Loucy (cell line): Measurements from ENCODE around the gene GCK.

Experiments
- H2AFZ ChIP-seq: fragments of 200-600 bp; sonication (generic); 2 replicates; pipeline ENCODE4 v1.6.0; 2016; ENCODE audit warnings: antibody characterized with exemption, mild to moderate bottlenecking, low read length, moderate library complexity
- H3F3A ChIP-seq: fragments of 200-600 bp; 2 replicates; pipeline ENCODE4 v1.6.0; 2016; ENCODE audit warnings: antibody characterized with exemption, low read depth, mild to moderate bottlenecking
- H3K27me3 ChIP-seq: fragments of 200-600 bp; sonication (generic); 2 replicates; pipeline ENCODE4 v1.6.1; 2014; ENCODE audit warnings: low read length, mild to moderate bottlenecking; ENCODE audit not compliant: insufficient read depth, poor library complexity, severe bottlenecking
- H3K36me3 ChIP-seq: fragments of 200-600 bp; sonication (generic); 2 replicates; pipeline ENCODE4 v1.6.1; 2016; ENCODE audit warnings: low read length; ENCODE audit not compliant: insufficient read depth
- H3K4me1 ChIP-seq: fragments of 200-600 bp; sonication (generic); 2 replicates; pipeline ENCODE4 v1.5.1; 2014; ENCODE audit warnings: low read length, mild to moderate bottlenecking; ENCODE audit not compliant: insufficient read depth, poor library complexity, severe bottlenecking
- H3K4me2 ChIP-seq: fragments of 200-600 bp; sonication (generic); 2 replicates; pipeline ENCODE4 v1.6.0; 2014; ENCODE audit warnings: antibody characterized with exemption, low read length, low read depth, mild to moderate bottlenecking; ENCODE audit not compliant: poor library complexity, severe bottlenecking
- H3K4me3 ChIP-seq: fragments of 200-600 bp; sonication (generic); 2 replicates; pipeline ENCODE4 v1.5.1; 2014; ENCODE audit warnings: low read length, mild to moderate bottlenecking, mixed read lengths; ENCODE audit not compliant: poor library complexity, severe bottlenecking
- H3K79me2 ChIP-seq: fragments of 200-600 bp; sonication (generic); 2 replicates; pipeline ENCODE4 v1.6.1; 2014; ENCODE audit warnings: low read length; ENCODE audit not compliant: insufficient read depth
- H3K9ac ChIP-seq: fragments of 200-600 bp; sonication (generic); 2 replicates; pipeline ENCODE4 v1.6.0; 2014; ENCODE audit warnings: mild to moderate bottlenecking, low read depth, low read length, moderate library complexity; ENCODE audit not compliant: poor library complexity, severe bottlenecking
- H3K9me2 ChIP-seq: fragments of 200-600 bp; sonication (generic); replicated peaks from 2 replicates; pipeline ENCODE4 v1.6.1; 2016; ENCODE audit warnings: low read depth, low read length, mixed read lengths
- H3K9me3 ChIP-seq: fragments of 200-600 bp; sonication (generic); 2 replicates; pipeline ENCODE4 v1.6.1; 2014; ENCODE audit warnings: mild to moderate bottlenecking, antibody characterized with exemption, low read length, low read depth; ENCODE audit not compliant: insufficient read depth
- H4K20me1 ChIP-seq: fragments of 200-600 bp; sonication (generic); 2 replicates; pipeline ENCODE4 v1.6.0; 2014; ENCODE audit warnings: antibody characterized with exemption, low read length, mild to moderate bottlenecking; ENCODE audit not compliant: insufficient read depth, poor library complexity, severe bottlenecking
- CTCF ChIP-seq: fragments of 200-600 bp; sonication (generic); conservative IDR thresholded peaks from 2 replicates; pipeline ENCODE4 v1.5.1; 2014; ENCODE audit warnings: mild to moderate bottlenecking, antibody characterized with exemption, low read length
- EZH2phosphoT487 ChIP-seq: fragments of 200-600 bp; IDR thresholded peaks from 2 replicates; pipeline ENCODE4 v1.6.1; 2018; ENCODE audit warnings: antibody characterized with exemption, mild to moderate bottlenecking, moderate library complexity, borderline replicate concordance

GCK gene

GRCh38 chr7:44208085-44208484 lies 18.8 kb upstream of the GCK start:
- no peaks in the 10 kb centered on the region for H3F3A ChIP-seq

GRCh38 chr7:44206008-44206407 lies 16.8 kb upstream of the GCK start:
- Histone ChIP-seq H3K27me3 (no peaks in the 10 kb centered on the region), H3K9ac (no peak overlapping the region), H3K4me1 (peaks cover 37% of the 10 kb centered on the region), H3K4me3 (no peak overlapping the region), H3K9me2 (no peaks in the 10 kb centered on the region), H2AFZ (no peak overlapping the region), H4K20me1 (peaks cover 30% of the 10 kb centered on the region), H3K79me2 (peaks cover 43% of the 10 kb centered on the region), H3K4me2 (no peak overlapping the region), H3K36me3 (peaks cover 62% of the 10 kb centered on the region), H3K9me3 (no peaks in the 10 kb centered on the region), H3F3A (no peaks in the 10 kb centered on the region)
- no peak for TF ChIP-seq EZH2phosphoT487
- TF ChIP-seq CTCF: no peak

More at GRCh38 chr7:44208085-44208484, 18.8 kb upstream of the GCK start:
- Histone ChIP-seq H3K4me1 (peaks cover 23% of the 10 kb centered on the region), H3K9me2 (no peaks in the 10 kb centered on the region), H3K27me3 (no peaks in the 10 kb centered on the region), H3K4me3 (no peak overlapping the region), H2AFZ (no peak overlapping the region), H3K79me2 (peaks cover 24% of the 10 kb centered on the region), H3K36me3 (peaks cover 80% of the 10 kb centered on the region), H4K20me1 (peaks cover 11% of the 10 kb centered on the region), H3K4me2 (no peak overlapping the region), H3K9ac (no peak overlapping the region), H3K9me3 (no peaks in the 10 kb centered on the region)
- TF ChIP-seq CTCF (no peak), EZH2phosphoT487 (no peak)

- Histone ChIP-seq H4K20me1 (peaks cover 31% of the 10 kb centered on the region), H2AFZ (no peak overlapping the region), H3K4me3 (peak overlapping the region; percentile 94), H3K4me2 (peak overlapping the region; percentile 90), H3K9ac (peak overlapping the region; percentile 89), H3K27me3 (no peaks in the 10 kb centered on the region), H3K4me1 (peaks cover 37% of the 10 kb centered on the region), H3F3A (no peaks in the 10 kb centered on the region), H3K9me2 (no peaks in the 10 kb centered on the region), H3K79me2 (peaks cover 45% of the 10 kb centered on the region), H3K36me3 (peaks cover 22% of the 10 kb centered on the region), H3K9me3 (no peaks in the 10 kb centered on the region)
- TF ChIP-seq CTCF: no peak
- TF ChIP-seq EZH2phosphoT487: no peak
Observed at GRCh38 chr7:44201813-44202212, 12.6 kb upstream of the GCK start.
